HG03280 (cell line): Measurements from ENCODE around the gene TARS3.

Source experiments
- ATAC-seq: cut with Tn5 transposase; IDR thresholded peaks from one replicate; pipeline ENCODE4 v1.9.1; 2021; ENCODE audit warnings: mild to moderate bottlenecking, moderate library complexity; ENCODE audit not compliant: unreplicated experiment

Gene TARS3

DNA sequence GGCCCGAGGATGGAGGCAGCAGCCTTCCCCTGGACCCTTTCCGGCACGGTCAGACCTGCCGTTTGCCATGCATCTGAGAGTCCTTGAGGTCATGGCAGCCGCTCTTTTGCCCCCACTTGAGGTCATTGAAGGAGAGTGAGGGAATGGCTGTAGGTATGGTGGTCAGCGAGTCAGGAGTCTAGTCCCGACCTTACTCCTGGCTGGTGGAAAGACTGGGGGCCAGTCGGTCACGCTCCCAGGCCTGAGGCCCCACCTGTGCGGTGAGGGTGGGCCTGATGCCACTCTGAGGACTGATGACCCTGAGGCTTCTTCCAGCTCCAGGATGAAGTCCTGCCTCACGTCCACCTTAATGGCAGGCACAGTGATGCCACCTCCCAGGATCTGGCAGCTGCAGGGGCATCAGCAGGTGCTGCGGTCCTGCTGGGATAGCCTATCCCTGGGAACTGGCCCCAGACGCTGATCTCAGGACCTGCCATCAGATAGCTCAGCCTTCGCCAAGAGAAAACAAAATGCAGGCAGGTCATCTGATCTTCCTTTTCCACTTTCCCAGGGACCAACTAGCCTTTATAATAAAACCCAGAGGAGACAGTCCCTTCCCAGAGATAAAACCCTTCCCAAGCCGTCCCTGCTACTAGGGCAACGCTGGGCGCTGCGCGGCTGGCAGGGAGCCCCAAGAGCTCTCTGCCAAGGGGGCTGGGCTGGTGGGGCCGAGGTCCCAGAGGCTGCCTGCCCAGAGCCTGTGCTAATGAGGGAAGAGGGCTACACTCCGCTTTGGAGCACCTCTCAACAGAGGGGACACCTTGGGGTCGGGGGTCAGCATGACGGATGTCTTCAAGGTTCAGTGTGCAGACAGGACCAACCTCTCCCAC is 114.3 kb downstream of the TARS3 start:
- no peak for ATAC-seq

DNA sequence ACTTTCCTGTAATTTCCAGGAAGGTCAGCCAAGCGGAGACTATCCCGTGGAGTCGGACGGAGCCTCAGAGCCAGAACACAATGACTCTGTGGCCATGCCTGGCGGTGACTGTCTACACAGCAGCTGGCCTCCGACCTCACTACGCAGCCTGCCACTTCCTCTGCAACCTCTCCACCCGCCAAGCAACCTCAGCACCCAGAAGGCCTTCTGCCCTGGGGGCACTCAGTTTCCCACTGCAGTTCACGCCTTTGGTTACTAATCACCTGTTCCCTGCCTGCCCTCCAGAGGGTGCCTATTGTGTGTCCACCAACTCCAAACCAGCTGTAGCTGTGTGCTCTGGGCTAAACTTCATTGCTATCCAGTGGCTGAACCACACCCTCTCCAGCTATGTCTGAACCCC is 116.1 kb downstream of the TARS3 start:
- ATAC-seq, result no peak

DNA sequence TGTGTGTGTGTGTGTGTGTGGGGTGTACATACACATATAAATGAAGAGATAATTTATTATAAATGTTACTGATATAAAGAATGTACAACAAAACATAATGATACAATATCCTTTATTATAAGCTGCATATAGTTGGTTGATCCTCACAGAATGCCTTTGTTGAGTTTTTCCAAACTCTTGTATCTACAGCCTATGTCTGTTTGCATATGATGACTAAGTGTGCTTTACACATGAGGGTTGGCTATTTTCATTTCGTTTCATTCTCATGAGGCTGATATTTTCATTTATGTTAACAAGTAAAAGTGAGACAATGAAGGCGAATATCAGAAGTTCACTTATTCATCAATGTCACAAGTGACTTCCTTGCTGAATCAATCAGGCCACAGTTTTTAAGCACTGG is 117.2 kb downstream of the TARS3 start:
- ATAC-seq, result no peak

- ATAC-seq, result no peak
Measured at GRCh38 chr15:101604124-101604874, 120.0 kb downstream of the TARS3 start.
